Tibial nerve (tissue), 3 donors: ENCODE data around the gene SLC2A9.

Experiments
- CTCF ChIP-seq, 5 experiments: fragments of 200-600 bp in 3 of 5; fragments of 450-650 bp in 2 of 5; sonication (generic) in 3 of 5; IDR thresholded peaks; one replicate each; pipeline ENCODE4 v1.5.1; 2016 to 2019; ENCODE audit warnings: antibody characterized with exemption in 5 of 5, mild to moderate bottlenecking in 3 of 5, moderate library complexity in 2 of 5
- POLR2A ChIP-seq, 2 donors: fragments of 450-650 bp; IDR thresholded peaks; one replicate each; pipeline ENCODE4 v1.6.1; 2017; ENCODE audit warnings: antibody characterized with exemption in 2 of 2, mild to moderate bottlenecking in 2 of 2, moderate library complexity in 2 of 2

- no peak for TF ChIP-seq CTCF (IDR thresholded peaks at IDR 0.05)
- TF ChIP-seq POLR2A (IDR thresholded peaks at IDR 0.05), result no peak
Observed at GRCh38 chr4:10069075-10069642, 47.9 kb upstream of the SLC2A9 start.
